ENCODE data around the gene EEF1A2.

Gene EEF1A2

DNA sequence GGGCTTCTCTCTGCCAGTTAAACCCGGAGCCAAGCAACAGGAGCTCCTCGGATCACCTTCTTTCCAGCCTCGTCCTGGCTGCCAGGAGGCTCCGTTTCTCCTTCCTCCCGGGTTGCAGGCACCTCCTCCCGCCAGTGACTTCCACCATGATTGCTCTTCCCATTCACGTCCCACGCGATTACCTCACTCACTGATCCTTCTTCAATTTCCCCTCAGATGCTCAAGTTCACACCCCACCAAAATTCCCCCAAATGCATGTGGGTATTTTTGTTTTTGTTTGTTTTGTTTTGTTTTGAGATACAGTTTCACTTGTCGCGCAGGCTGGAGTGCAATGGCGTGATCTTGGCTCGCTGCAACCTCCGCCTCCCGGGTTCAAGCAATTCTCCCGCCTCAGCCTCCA, 51.6 kb downstream of the EEF1A2 start:
- H3K9ac ChIP-seq, result no peak overlapping the region
- H3K4me2 ChIP-seq, result no peak overlapping the region
- no peak overlapping the region for H3K4me3 ChIP-seq (IDR thresholded peaks at IDR 0.05; ENCODE audit: insufficient read depth, low read depth, low read length)
- TF ChIP-seq CTCF (conservative IDR thresholded peaks at IDR 0.05; ENCODE audit: low read depth, low read length), result no peak
- H3K27ac ChIP-seq, result no peak overlapping the region
- H3K27me3 ChIP-seq (ENCODE audit: insufficient read depth, low read depth), result peaks cover 70% of the 10 kb centered on the region
- H3K79me2 ChIP-seq (ENCODE audit: insufficient read depth, low read depth), result no peaks in the 10 kb centered on the region
- no peaks in the 10 kb centered on the region for H4K20me1 ChIP-seq (ENCODE audit: insufficient read depth)
- H3K4me1 ChIP-seq (ENCODE audit: low read depth, poor library complexity, severe bottlenecking), result no peaks in the 10 kb centered on the region
- H3K36me3 ChIP-seq (ENCODE audit: insufficient read depth), result no peaks in the 10 kb centered on the region
- no peak overlapping the region for H2AFZ ChIP-seq (ENCODE audit: low read depth)

DNA sequence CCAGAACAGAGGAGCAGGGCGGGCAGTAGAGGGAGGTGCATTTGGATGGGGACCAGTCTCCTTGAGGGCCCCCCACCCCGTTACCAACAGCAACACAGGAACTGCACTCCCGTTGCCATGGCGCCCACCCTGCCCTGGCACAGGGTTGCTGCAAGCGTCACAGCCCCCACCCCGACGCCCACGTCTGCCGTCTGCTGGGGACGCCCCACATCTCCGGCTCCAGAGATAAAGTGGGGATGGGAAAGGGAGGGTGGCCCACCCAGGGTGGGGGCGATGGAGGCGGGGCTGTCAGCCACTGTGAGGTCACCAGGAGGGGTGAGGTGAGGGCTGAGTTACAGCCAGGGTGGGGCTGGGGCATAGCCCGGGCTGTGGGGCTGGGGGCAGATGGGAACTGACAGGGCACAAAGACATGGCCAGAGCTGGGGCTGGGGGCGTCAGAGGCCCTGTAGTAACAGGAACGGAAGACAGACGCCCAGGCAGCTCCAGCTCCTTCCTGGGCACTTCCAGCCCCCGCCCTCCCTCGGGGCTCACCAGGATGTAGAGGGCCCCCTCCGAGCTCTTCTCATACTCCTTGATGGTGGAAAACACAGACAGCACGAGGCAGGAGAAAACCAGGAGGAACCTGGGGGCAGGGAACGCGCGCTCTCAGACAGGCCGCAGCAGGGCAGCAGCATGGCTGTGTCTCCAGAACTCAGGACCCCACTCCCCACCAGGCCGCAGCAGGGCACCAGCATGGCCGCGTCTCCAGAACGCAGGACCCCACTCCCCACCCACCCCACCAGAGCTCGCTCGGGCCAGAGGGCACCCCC, 52.5 kb downstream of the EEF1A2 start:
- Histone ChIP-seq H3K27me3 (ENCODE audit: insufficient read depth, low read depth) (peaks cover 66% of the 10 kb centered on the region), H3K4me1 (ENCODE audit: low read depth, poor library complexity, severe bottlenecking) (no peaks in the 10 kb centered on the region), H3K36me3 (ENCODE audit: insufficient read depth) (no peaks in the 10 kb centered on the region), H3K79me2 (ENCODE audit: insufficient read depth, low read depth) (no peaks in the 10 kb centered on the region), H3K4me2 (no peak overlapping the region), H4K20me1 (ENCODE audit: insufficient read depth) (no peaks in the 10 kb centered on the region), H3K9ac (no peak overlapping the region), H2AFZ (ENCODE audit: low read depth) (no peak overlapping the region), H3K4me3 (IDR thresholded peaks at IDR 0.05; ENCODE audit: insufficient read depth, low read depth, low read length) (no peak overlapping the region), H3K27ac (no peak overlapping the region)
- no peak for TF ChIP-seq CTCF (conservative IDR thresholded peaks at IDR 0.05; ENCODE audit: low read depth, low read length)

GRCh38 chr20:63445075-63445734, 53.7 kb downstream of the EEF1A2 start:
- Histone ChIP-seq H3K27me3 (ENCODE audit: insufficient read depth, low read depth) (peaks cover 68% of the 10 kb centered on the region), H3K79me2 (ENCODE audit: insufficient read depth, low read depth) (no peaks in the 10 kb centered on the region), H3K4me1 (ENCODE audit: low read depth, poor library complexity, severe bottlenecking) (no peaks in the 10 kb centered on the region), H3K4me3 (IDR thresholded peaks at IDR 0.05; ENCODE audit: insufficient read depth, low read depth, low read length) (no peak overlapping the region), H3K36me3 (ENCODE audit: insufficient read depth) (no peaks in the 10 kb centered on the region), H3K27ac (no peak overlapping the region), H3K9ac (no peak overlapping the region), H4K20me1 (ENCODE audit: insufficient read depth) (no peaks in the 10 kb centered on the region), H3K4me2 (no peak overlapping the region), H2AFZ (ENCODE audit: low read depth) (no peak overlapping the region)
- TF ChIP-seq CTCF (conservative IDR thresholded peaks at IDR 0.05; ENCODE audit: low read depth, low read length), result no peak

DNA sequence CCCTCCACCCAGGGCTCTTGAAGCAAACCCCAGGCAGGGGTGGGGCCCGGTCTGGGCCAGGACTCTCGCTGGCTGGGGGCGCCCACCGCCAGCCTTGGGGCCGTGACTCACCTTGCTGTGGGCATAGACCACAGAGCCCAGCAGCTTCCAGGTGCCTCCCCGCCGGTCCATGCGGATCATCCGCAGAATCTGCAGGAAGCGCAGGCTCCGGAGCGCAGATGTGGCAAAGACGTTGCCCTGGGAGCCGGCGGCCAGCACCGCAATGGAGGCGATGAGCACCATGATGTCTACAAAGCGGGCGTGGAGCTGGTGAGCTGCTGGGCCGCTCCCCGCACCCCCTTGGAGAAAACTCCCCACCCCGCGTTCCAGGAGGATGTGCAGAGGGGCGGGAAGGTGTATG, 54.3 kb downstream of the EEF1A2 start:
- Histone ChIP-seq H4K20me1 (ENCODE audit: insufficient read depth) (no peaks in the 10 kb centered on the region), H2AFZ (ENCODE audit: low read depth) (no peak overlapping the region), H3K79me2 (ENCODE audit: insufficient read depth, low read depth) (no peaks in the 10 kb centered on the region), H3K27ac (no peak overlapping the region), H3K4me1 (ENCODE audit: low read depth, poor library complexity, severe bottlenecking) (no peaks in the 10 kb centered on the region), H3K27me3 (ENCODE audit: insufficient read depth, low read depth) (peaks cover 72% of the 10 kb centered on the region), H3K4me2 (no peak overlapping the region), H3K36me3 (ENCODE audit: insufficient read depth) (no peaks in the 10 kb centered on the region), H3K4me3 (IDR thresholded peaks at IDR 0.05; ENCODE audit: insufficient read depth, low read depth, low read length) (no peak overlapping the region), H3K9ac (no peak overlapping the region)
- TF ChIP-seq CTCF (conservative IDR thresholded peaks at IDR 0.05; ENCODE audit: low read depth, low read length), result no peak

Measured in KMS-11 (cell line).